ENCODE measurements around the gene TAF11L11.
"Not testable (repeated sequence)": the region's sequence is repeated elsewhere in the genome, so short reads cannot be mapped to it uniquely, and the experiment has no call there.

DNA sequence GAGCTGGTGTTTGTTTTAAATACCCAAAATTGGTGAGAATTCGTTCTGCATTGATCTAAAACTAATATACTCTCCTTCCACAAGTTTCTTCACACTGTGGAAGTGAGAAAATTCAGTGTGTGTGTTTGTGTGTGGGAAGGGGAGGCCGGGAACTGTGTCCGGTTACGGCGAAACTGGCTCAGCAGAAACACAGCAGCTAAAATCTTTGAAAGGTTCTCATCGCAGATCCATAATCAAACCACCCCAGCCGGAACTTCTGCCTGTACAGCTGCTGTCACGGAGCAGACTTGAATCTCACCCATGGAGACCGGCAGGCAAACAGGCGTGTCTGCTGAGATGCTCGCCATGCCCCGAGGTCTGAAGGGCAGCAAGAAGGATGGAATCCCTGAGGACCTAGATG is 27.8 kb downstream of the TAF11L11 start, which contains the start of gene TAF11L13:
- TF ChIP-seq, protein P1, sequence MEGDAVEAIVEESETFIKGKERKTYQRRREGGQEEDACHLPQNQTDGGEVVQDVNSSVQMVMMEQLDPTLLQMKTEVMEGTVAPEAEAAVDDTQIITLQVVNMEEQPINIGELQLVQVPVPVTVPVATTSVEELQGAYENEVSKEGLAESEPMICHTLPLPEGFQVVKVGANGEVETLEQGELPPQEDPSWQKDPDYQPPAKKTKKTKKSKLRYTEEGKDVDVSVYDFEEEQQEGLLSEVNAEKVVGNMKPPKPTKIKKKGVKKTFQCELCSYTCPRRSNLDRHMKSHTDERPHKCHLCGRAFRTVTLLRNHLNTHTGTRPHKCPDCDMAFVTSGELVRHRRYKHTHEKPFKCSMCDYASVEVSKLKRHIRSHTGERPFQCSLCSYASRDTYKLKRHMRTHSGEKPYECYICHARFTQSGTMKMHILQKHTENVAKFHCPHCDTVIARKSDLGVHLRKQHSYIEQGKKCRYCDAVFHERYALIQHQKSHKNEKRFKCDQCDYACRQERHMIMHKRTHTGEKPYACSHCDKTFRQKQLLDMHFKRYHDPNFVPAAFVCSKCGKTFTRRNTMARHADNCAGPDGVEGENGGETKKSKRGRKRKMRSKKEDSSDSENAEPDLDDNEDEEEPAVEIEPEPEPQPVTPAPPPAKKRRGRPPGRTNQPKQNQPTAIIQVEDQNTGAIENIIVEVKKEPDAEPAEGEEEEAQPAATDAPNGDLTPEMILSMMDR (conservative IDR thresholded peaks at IDR 0.05 in 1 of 2, IDR thresholded peaks at IDR 0.05 in 1 of 2; ENCODE audit: extremely low read depth in 1 of 2, insufficient read depth in 1 of 2, low read depth in 1 of 2, low read length in 2 of 2), result not testable (repeated sequence)
- not testable (repeated sequence) for TF ChIP-seq EZH2 (IDR thresholded peaks at IDR 0.05; ENCODE audit: borderline replicate concordance, low read length)

Data from mammary epithelial cell (primary cell).